MCF 10A (cell line): ENCODE measurements around the gene SPATA31C2. TPM values are rescaled to one million over a fixed set of nuclear protein-coding genes. Genes with fewer than 3 reads are reported as not detected.
"Not testable (repeated sequence)": the region's sequence is repeated elsewhere in the genome, so short reads cannot be mapped to it uniquely, and the experiment has no call there.

Experiments
- BruUV-seq: library from RNA; stranded (reverse); fragments of 400-500 nt; replicated peaks from 2 replicates; lab custom pipeline; 2021; lab: Mats Ljungman, UMichigan
- CTCF ChIA-PET: fragments of 300-600 bp; sonication (Branson Sonifier 250); formaldehyde crosslinking; extraction: SDS; loops from one replicate; lab custom pipeline; 2021; ENCODE audit warnings: antibody characterized with exemption, inconsistent platforms; lab: Yijun Ruan, JAX
- POLR2A ChIA-PET: fragments of 300-600, 350-650 bp; sonication (Branson Sonifier 250); formaldehyde crosslinking; extraction: SDS; loops from one replicate; lab custom pipeline; 2020; ENCODE audit warnings: antibody characterized with exemption, inconsistent platforms; lab: Yijun Ruan, JAX
- DNase-seq: peaks from one replicate; pipeline ENCODE4 v3.0.0-alpha.2; 2018; ENCODE audit not compliant: unreplicated experiment
- H3K27ac Mint-ChIP-seq: one replicate; pipeline ENCODE4 v1.8.0; 2022; ENCODE audit warnings: mild to moderate bottlenecking, low read depth, mixed read lengths; ENCODE audit not compliant: unreplicated experiment
- H3K27me3 Mint-ChIP-seq: one replicate; pipeline ENCODE4 v1.8.0; 2022; ENCODE audit warnings: mixed read lengths; ENCODE audit not compliant: insufficient read depth, unreplicated experiment
- H3K36me3 Mint-ChIP-seq: one replicate; pipeline ENCODE4 v1.8.0; 2022; ENCODE audit warnings: mild to moderate bottlenecking, moderate library complexity, mixed read lengths; ENCODE audit not compliant: insufficient read depth, unreplicated experiment
- H3K4me1 Mint-ChIP-seq: one replicate; pipeline ENCODE4 v1.8.0; 2022; ENCODE audit warnings: mixed read lengths; ENCODE audit not compliant: insufficient read depth, unreplicated experiment
- H3K4me3 Mint-ChIP-seq: one replicate; pipeline ENCODE4 v1.8.0; 2022; ENCODE audit warnings: mild to moderate bottlenecking, moderate library complexity, mixed read lengths; ENCODE audit not compliant: unreplicated experiment
- H3K9me3 Mint-ChIP-seq: one replicate; pipeline ENCODE4 v1.8.0; 2022; ENCODE audit warnings: mixed read lengths; ENCODE audit not compliant: unreplicated experiment
- CTCF ChIP-seq: fragments of 200-600 bp; IDR thresholded peaks from one replicate; pipeline ENCODE4 v1.8.0; 2022; ENCODE audit warnings: antibody characterized with exemption, mild to moderate bottlenecking; ENCODE audit not compliant: unreplicated experiment
- intact Hi-C: fragments of 100-400 bp; cut with micrococcal nuclease; formaldehyde crosslinking; loops from 2 replicates; pipeline ENCODE4 v1.14.1; 2022
- total RNA-seq: library from RNA; stranded (reverse); gene quantifications from 2 replicates; pipeline ENCODE4 v1.2.3, GENCODE V29; 2022

The SPATA31C2 gene
- total RNA-seq, 1 experiment from 2014 or later: not detected

- no TSS peak for BruUV-seq
- TF ChIP-seq CTCF: no peak
- intact Hi-C loops: no loop called here
Observed at GRCh38 chr9:88161144-88161543, 22.9 kb upstream of the SPATA31C2 start.

GRCh38 chr9:88143957-88144625 is 5.8 kb upstream of the SPATA31C2 start:
- POLR2A ChIA-PET: no interaction called here
- Mint-ChIP-seq H3K27me3 (peaks cover 44% of the 10 kb centered on the region), H3K36me3 (no peaks in the 10 kb centered on the region), H3K4me3 (no peak overlapping the region), H3K9me3 (no peaks in the 10 kb centered on the region), H3K4me1 (no peaks in the 10 kb centered on the region), H3K27ac (no peak overlapping the region)
- BruUV-seq: no TSS peak
- CTCF ChIA-PET: no interaction called here
- intact Hi-C loops: no loop called here
- no peak for DNase-seq
- TF ChIP-seq CTCF: no peak

More at GRCh38 chr9:88161144-88161543, 22.9 kb upstream of the SPATA31C2 start:
- peaks cover 12% of the 10 kb centered on the region for H3K27me3 Mint-ChIP-seq
- H3K4me3 Mint-ChIP-seq: no peak overlapping the region
- ChIA-PET CTCF (interaction anchor here (2.2 kb wide), 1 partner anchor 11 kb away, joined by 10 read pairs; no protein-coding TSS in a partner anchor), POLR2A (no interaction called here)
- no peak for DNase-seq
- no peak overlapping the region for H3K27ac Mint-ChIP-seq
- no peaks in the 10 kb centered on the region for H3K9me3 Mint-ChIP-seq
- no peaks in the 10 kb centered on the region for H3K4me1 Mint-ChIP-seq
- H3K36me3 Mint-ChIP-seq: no peaks in the 10 kb centered on the region

GRCh38 chr9:88143179-88143578 is 4.9 kb upstream of the SPATA31C2 start:
- intact Hi-C loops: no loop called here
- no peak overlapping the region for H3K4me3 Mint-ChIP-seq
- DNase-seq: no peak
- TF ChIP-seq CTCF: no peak
- H3K36me3 Mint-ChIP-seq: no peaks in the 10 kb centered on the region
- H3K27me3 Mint-ChIP-seq: peaks cover 38% of the 10 kb centered on the region
- H3K9me3 Mint-ChIP-seq: no peaks in the 10 kb centered on the region
- no peaks in the 10 kb centered on the region for H3K4me1 Mint-ChIP-seq
- POLR2A ChIA-PET: no interaction called here
- H3K27ac Mint-ChIP-seq: no peak overlapping the region
- no TSS peak for BruUV-seq
- CTCF ChIA-PET: no interaction called here

- H3K9me3 Mint-ChIP-seq, H3K4me3 Mint-ChIP-seq, H3K27ac Mint-ChIP-seq, H3K36me3 Mint-ChIP-seq, DNase-seq, H3K27me3 Mint-ChIP-seq, intact Hi-C loops, H3K4me1 Mint-ChIP-seq, BruUV-seq, CTCF ChIA-PET, POLR2A ChIA-PET: not testable (repeated sequence)
Observed at GRCh38 chr9:88133552-88133951, 4.7 kb downstream of the SPATA31C2 start.

- CTCF ChIA-PET, H3K27ac Mint-ChIP-seq, intact Hi-C loops, H3K36me3 Mint-ChIP-seq, POLR2A ChIA-PET, H3K4me1 Mint-ChIP-seq, BruUV-seq, H3K27me3 Mint-ChIP-seq, H3K9me3 Mint-ChIP-seq, H3K4me3 Mint-ChIP-seq, DNase-seq: not testable (repeated sequence)
Observed at GRCh38 chr9:88129556-88129955, 8.7 kb downstream of the SPATA31C2 start.

- POLR2A ChIA-PET, H3K27me3 Mint-ChIP-seq, H3K27ac Mint-ChIP-seq, DNase-seq, intact Hi-C loops, H3K4me1 Mint-ChIP-seq, H3K36me3 Mint-ChIP-seq, BruUV-seq, H3K9me3 Mint-ChIP-seq, H3K4me3 Mint-ChIP-seq, CTCF ChIA-PET: not testable (repeated sequence)
Observed at GRCh38 chr9:88127700-88128300, 10.5 kb downstream of the SPATA31C2 start.

GRCh38 chr9:88123413-88123812 is 14.9 kb downstream of the SPATA31C2 start:
- BruUV-seq, intact Hi-C loops, H3K4me1 Mint-ChIP-seq: not testable (repeated sequence)

More at GRCh38 chr9:88123413-88123812, 14.9 kb downstream of the SPATA31C2 start:
- DNase-seq, H3K9me3 Mint-ChIP-seq, H3K36me3 Mint-ChIP-seq, CTCF ChIA-PET, H3K27me3 Mint-ChIP-seq, POLR2A ChIA-PET, H3K4me3 Mint-ChIP-seq, H3K27ac Mint-ChIP-seq: not testable (repeated sequence)
